HG03280 (cell line): ENCODE measurements around the gene SWT1.

Experiments
- ATAC-seq: cut with Tn5 transposase; IDR thresholded peaks from one replicate; pipeline ENCODE4 v1.9.1; 2021; ENCODE audit warnings: mild to moderate bottlenecking, moderate library complexity; ENCODE audit not compliant: unreplicated experiment

SWT1 gene, protein sequence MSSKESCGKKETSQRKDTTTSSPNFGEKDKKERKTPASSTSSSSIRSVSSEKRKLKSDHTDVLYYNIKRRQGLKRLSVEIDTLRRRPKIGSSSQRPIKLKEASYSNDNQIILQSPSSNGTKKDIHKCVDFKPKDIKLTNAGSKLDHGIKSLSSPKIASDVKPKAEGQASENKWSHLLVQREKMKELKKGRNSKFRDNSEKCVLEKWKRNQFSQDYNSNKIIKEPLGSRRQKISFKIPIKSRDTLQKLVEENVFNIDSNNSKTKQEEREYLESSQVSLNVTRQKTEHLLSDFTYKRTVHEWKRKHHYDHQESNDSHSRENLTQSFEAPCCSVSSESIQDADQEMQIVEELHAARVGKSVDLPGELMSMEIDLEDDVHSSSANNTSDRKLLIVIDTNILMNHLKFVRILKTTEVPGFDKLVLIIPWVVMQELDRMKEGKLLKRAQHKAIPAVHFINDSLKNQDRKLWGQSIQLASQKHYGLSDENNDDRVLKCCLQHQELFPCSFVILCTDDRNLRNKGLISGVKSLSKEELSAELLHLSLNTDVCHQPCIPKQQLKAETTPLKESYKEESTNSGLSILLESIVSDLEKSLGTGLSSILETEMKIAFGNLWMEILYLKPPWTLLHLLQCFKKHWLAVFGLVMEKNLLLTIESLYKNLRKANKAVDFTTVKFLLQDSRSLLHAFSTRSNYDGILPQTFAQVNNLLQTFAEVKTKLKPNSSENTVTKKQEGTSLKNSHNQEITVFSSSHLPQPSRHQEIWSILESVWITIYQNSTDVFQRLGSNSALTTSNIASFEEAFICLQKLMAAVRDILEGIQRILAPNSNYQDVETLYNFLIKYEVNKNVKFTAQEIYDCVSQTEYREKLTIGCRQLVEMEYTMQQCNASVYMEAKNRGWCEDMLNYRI

DNA sequence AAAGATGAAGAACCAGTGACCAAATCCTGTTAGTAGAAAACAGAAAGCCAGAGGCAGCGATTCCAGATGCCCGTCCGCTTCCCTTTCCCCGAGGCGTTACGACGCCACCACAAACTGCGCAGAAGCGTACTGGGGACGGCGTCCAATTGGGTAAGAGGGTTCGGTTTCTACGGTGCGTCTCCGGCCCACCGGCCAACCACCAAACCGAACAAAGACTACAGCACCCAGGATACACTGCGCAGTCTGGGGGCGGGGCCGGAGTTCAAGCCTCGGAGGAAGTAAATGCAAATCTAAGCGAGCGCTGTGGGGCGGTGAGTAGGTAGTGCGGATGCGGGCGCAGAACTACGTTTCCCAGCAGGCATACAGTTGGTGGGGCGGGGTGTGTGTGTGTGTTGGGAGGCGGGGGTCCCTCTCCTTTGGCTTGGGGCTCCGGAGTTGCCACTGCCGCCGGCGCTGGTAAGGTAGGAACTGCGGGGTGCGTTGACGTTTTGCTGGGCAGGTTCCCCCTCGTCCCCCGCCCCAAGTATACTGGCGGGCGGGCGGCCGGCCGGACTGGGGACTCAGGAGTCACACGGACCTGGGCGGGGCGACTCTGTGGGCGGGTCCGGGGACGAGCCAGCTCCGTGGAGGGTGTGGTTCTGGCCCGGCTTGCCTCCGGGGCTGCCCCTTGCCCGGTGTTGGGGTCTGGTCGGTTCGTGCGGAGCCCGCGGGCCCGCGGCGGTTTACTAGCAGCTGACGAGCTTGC is at the start of gene SWT1, which contains the start of gene TRMT1L:
Gene SWT1 (plus strand): TSS at position 314 of the 745 bp plus-strand sequence. CDS start 3,675 bp downstream, outside the sequence.
Gene TRMT1L (minus strand): TSS at position 100 of the 745 bp plus-strand sequence. CDS start 241 bp downstream, outside the sequence.
- ATAC-seq, result peak; percentile 89

GRCh38 chr1:185108321-185108720 is 48.6 kb upstream of the SWT1 start:
- no peak for ATAC-seq

- ATAC-seq, result no peak
Observed at GRCh38 chr1:185110145-185110544, 46.8 kb upstream of the SWT1 start.

DNA sequence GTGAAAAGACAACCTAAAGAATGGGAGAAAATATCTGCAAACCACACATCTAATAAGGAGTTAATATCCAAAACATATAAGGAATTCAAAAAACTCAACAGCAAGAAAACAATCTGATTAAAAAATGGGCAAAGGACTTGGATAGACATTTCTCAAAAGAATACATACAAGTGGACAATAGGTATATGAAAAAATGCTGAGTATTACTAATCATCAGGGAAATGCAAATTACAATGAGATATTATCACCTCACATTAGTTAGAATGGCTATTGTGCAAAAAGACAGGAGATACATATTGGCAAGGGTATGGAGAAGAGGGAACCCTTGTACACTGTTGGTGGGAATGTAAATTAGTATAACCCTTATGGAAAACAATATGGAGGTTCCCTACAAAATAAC is 45.1 kb upstream of the SWT1 start:
- ATAC-seq, result no peak

- no peak for ATAC-seq
Observed at GRCh38 chr1:185112356-185112755, 44.6 kb upstream of the SWT1 start.

DNA sequence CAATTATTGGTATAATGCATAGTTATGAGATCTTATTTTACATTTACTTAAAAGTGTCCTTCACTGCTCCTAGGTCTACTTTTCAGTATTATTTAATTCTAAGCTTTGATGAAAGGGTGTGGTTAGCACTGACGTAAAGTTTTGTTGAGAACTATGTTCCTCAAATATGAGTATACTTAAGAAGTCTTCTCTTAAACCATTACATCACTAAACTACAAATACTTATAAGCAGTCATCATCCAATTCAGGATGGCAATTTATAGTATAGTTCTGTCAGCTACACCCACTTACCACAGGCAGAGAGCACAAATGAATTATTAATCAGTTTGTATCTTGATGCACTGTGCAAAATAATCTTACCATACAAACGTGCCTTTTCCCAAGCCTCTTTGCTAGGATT is 27.3 kb upstream of the SWT1 start:
- no peak for ATAC-seq

DNA sequence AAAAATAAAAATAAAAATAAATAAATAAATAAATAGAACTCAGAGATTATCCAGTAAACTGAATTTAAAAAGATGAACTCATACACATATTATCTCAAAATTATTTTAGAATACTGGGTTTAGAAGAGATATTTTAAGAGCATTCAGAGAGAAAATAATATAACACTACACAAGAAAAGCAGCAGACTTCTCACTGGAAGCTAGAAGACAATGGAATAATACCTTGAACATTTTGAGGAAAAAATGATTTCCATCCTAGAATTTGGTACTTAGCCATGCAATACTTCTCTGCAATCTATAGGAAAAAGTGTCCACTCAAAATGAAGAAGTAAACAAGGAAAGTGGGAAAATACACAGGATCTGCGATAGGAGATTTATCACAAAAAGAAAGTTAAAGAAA is 24.4 kb upstream of the SWT1 start:
- ATAC-seq, result no peak

DNA sequence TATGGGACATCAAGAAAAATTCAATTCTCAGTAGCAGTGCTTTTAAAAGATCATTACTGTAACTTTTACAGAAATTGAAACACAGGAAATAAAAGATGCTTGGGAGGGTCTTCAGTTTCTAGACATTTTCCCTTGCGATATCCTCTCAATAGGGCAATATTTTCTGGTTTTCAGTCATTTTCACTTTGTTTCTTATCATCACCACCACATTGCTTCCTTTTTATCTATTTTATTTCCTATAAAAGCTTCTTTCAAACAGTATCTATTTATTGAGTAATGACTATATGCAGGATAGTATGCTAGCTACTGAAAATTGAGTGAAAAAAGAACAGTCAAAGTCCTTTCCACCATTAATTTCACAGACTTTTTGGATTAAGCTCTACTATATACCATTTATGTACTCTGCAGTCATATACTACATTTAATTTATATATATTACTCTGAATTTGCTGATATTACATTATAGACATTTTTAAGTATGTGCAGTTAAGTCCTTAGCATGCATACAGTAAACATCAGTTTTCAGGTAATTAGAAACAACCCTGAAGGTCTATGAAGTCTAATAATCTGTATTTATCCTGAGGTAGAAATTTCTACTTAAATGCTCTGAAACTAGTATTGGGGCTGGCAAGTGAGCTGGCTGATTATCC is 18.9 kb upstream of the SWT1 start:
- no peak for ATAC-seq

DNA sequence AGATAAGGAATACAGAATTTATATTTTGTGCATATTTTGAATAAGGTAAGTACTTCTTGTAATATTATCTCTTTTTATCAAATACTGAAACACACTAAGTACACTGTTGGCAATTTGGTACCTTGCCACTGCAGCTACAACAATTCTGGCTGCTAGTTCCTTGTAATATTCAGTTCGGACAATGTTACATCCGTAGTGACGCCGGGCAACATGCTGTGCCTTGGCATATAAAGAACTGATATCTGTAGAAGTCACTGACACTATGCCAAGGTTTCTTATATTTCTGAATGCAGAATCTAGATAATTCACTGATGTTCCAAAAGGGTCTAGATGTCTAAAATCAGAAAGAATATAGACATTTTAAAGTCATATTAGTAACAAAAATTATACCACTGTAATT is 17.7 kb upstream of the SWT1 start:
- no peak for ATAC-seq

DNA sequence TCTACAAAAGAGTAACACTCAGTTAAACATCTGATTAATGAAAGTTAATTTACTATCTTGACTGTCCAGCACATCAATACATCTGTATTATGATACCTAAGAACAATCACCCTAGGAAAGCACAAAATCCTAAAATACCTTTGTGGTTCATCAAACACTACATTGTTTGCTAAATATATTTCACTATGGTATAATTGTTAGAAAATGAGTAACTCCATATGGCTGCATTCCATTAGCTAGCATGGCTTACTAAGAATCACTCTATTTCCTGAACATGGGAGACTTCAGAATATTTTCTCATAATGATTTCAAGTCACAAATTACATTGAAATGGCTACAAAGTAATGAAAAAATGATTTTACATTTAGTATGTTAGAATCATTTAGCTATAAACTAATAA is 12.7 kb upstream of the SWT1 start:
- no peak for ATAC-seq

GRCh38 chr1:185151215-185151614 is 5.8 kb upstream of the SWT1 start:
- ATAC-seq, result no peak

GRCh38 chr1:185152187-185152767 is 4.7 kb upstream of the SWT1 start:
- ATAC-seq, result no peak

DNA sequence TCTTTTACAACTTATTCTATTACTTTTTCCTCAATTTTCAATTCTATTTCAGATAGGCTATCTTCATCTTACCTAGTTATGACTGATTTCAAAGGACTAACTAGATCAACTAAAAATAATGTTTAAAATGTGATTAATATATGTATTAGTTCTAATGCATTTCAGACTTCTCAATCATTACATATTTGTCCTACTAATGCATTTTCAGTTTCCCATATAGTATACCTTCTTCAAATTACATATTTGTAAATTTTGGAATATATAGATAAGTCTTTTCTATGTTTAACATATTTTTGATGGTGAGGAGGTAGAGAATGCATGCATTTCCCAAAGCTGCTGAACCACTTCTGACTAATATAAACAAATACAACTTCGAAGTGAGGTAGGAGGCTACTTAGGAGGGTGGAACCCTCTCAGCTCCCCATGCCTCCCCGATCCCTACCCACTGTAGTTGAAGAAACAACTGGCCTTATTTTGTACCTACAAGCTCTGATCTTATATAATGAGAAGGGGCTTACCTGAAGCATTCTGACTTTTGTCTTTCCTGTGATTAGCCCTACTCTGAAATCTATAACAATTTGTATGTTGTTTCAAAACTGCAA is 2.0 kb upstream of the SWT1 start:
- no peak for ATAC-seq

DNA sequence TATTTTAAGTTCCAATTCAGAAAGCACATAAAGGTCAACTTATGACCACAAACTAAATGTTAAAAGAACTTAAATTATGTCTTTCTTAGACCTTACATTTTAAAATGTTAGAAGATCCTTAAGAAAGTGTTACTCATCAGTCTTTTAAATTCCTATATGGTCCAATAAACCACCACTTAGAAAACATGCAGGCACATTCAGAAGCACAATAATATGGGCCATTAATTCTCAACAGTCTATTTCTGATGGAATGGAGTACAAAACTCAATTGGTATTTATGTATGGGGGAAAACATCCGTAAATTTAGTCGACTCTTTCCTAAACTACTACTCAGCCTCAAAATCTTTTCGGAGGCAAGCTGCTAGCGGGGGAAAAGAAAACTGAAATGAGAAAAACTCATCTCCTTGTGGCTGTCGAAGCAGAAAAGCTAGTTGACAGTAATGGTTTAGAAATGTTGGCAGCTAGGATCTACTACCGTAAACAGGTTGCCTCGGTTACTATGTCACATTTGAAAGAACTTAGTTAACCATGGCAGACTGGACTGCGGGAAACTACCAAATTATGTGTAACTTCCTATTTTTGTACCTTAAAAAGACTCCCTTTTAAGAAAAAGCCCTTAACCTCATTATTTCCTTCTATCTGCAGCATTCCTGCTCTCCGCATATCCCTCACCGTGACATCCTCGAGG is 1.2 kb upstream of the SWT1 start:
- no peak for ATAC-seq

GRCh38 chr1:185156288-185156853 is 596 bp upstream of the SWT1 start:
- peak; percentile 26 for ATAC-seq

GRCh38 chr1:185157599-185158412 is 839 bp downstream of the SWT1 start:
- no peak for ATAC-seq

DNA sequence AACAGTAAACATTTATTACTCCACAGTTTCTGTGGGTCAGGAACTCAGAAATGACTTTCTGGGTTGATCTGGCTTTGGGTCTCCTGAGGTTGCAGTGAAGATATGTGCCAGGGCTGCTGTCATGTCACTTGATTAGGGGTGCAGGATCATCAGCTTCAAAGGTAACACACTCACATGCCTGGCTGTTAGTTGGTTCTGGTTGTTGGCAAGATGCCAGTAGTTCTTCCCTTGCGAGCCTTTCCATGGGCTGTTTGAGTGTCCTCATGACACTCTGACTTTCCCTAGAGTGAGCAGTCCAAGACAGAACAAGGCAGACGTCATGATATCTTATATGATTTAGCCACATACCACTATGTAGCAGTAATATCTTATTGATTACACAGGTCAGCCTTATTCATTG is 1.8 kb downstream of the SWT1 start:
- ATAC-seq, result no peak

- no peak for ATAC-seq
Observed at GRCh38 chr1:185159966-185160365, 3.0 kb downstream of the SWT1 start.
